Kidney tubule cell (primary cell): ENCODE measurements around the gene CPT1A.

Source experiments
- DNase-seq: peaks from one replicate; pipeline ENCODE4 v3.0.0-alpha.2; 2018; ENCODE audit warnings: low spot score

The CPT1A gene

DNA sequence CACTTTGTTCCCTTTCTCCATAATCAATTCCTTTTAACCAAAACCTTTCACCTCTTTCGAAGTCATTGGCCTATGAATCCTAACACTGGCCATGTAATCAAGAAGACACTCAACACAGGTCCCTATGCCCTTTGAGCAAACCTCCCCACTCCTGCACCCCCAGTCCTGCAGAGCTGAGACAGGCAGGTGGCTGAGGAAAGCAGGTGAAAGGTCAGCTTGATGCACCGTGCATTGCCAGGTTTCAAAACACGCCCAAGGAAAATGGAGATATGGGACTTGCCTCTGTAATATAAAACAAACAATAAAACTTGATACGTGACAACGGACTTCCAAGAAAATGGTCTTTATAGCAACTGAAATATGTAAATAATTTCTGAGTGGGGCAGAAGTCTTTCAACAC is 10.6 kb downstream of the CPT1A start:
- DNase-seq: no peak

DNA sequence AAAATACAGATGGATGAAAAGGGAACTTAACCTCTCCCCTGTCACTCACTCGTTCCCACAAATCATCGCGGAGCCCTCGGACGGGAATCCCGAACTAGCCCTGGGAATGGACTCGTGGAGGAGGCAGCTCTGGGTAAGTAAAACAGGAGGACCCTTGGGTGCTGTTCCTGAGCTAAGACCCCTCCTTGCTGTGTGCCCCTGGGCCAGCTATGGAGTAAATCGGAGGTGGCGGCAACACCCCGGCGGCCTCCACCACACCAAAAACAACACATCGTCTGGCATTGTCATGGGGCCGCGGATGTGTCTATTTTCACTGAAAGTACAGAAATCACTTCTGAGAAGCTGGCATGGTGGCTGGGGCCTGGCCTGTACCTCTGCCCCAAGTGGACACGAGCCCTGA is 12.1 kb downstream of the CPT1A start:
- no peak for DNase-seq

DNA sequence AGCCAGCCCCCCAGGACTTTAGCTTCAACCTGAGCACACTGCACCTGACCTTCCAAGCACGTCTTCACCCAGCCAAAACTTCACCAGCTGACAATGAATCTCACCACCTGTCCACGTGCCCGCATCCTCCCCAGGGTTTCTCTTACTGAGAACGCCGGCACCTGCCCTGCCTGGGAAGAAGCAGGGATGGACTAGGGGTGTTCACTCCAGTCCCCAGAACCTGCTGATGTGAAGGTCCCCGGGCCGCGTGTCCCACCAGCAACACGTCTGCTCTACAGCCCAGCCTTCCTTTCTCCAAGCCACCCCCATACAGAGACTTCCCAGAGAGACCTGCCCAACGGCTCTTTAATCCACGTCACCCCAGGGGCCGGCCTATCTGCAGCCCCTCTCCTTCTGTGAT is 12.8 kb downstream of the CPT1A start:
- no peak for DNase-seq

DNA sequence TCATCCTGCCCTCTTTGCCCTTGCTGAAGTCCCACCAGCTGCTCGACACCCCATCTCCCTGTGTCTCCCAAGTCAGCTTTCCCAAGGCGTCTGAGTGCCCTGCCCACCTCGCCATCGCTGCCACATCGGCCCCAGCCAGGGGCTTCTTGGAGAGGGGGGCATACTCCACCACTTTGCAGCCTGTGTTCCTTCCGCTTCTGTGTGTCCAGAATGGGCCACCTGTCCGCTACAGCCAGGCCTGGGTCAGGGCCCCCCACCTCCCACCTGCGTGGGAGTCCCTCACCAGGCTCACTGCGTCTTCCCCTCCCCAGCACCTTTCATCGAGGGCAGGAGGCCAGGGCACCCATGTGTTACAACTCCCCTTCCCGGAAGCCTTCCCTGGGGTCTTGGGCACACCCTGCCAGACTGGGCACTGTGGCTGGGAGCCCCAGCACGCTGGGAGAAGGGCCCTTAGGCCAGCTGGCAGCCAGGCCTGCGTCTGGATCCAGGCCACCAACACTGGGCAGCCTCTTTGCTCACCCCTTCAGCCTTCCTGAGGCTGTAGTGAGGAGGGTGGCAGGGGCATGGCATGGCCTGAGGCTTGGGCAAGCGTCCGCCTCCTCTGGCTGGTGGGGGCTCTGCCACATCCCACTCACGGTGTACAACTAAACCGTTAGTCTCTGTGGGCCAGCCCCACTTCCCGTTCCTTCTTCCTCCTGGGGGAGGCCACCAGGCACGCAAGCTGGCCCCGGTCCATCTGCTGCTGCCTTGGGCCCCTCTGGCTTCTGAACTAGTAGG is 13.4 kb downstream of the CPT1A start:
- DNase-seq: no peak

DNA sequence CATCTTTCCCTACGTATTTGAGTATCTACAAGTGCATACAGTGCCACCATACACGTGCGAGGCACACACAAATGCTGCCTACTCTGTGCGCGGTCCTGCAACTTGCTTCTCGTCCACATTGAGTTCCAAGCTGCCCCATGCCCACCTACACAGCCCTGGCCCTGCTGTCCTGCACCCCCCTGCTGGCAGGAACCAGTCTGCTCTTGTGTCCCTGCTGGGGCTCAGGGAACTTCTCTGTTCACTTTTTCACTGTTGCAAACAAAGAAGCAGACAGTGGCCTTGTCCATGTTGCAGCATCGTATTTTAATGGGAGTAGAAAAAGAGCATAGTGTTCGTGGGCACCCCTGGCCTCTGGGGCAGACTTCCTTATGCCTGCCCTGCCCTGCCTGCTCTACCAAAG is 14.0 kb downstream of the CPT1A start:
- DNase-seq: no peak

DNA sequence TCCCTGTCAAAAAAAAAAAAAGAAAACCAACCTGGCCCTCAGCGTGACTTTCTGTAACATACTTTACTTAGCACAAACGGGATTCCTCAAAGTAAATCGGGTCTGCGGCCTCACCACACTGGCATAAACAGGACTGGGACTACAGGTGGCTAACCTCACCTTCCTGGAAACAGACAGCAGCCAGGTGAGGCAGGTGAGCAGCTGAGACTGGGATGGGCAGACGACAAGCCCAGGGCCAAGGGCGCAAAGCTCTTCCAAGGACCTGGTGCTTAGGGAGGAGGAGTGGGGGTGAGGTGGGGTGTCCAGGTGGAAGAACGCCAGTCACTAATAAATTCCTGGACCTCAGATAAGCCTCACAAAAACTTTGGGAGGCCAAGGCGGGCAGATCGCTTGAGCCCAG is 15.0 kb downstream of the CPT1A start:
- DNase-seq: no peak

DNA sequence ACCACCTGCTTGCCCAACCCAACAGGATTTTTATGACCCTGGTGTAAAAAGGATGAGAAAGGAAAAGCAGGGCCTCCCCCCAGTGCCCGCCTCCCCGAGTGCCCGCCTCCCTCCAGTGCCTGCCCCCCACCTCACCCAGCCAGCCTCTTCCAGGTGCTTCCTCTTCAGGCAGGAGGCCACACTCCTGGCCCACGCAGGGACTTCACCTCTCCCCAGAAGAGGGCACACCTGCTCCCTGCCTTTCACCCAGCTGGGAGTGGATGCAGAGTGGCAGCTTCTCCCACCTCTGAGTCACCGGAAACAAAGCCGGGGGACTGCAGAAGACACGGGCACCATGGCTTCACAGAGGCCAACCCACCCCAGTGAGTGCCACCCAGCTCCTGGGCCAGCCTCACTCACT is 16.1 kb downstream of the CPT1A start:
- DNase-seq: peak; percentile 37

DNA sequence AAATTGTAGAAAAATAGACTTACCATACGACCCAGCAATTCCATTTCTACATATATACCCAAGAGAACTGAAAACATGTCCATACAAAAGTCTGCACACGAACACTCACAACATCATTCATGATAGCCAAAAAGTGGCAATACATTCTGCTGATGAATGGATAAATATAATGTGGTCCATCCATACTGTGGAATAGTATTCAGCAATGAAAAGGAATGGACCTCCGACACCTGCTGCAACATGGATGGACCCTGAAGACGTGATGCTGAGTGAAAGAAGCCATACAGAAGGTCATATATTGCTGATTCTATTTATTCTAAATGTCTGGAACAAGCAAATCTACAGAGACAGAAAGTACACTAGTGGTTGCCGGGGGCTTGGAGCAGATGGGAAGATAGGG is 19.2 kb downstream of the CPT1A start:
- DNase-seq: no peak

DNA sequence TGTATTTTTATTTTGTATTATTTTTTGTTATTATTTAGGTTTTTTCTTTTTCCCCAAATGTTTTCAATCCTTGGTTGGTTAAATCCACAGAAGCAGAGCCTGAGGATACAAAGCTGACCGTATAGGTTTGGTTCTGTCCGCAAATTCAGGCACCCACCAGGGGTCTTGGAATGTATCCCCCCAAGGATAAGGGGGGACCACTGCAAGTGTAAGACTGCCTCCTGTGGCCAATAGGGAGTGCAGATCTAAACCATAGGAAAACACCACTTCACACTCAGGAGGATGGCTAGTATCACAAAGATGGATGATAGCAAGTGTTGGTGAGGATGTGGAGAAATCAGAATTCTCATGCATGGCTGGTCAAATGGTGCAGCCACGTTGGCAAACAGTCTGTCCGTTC is 20.0 kb downstream of the CPT1A start:
- no peak for DNase-seq

DNA sequence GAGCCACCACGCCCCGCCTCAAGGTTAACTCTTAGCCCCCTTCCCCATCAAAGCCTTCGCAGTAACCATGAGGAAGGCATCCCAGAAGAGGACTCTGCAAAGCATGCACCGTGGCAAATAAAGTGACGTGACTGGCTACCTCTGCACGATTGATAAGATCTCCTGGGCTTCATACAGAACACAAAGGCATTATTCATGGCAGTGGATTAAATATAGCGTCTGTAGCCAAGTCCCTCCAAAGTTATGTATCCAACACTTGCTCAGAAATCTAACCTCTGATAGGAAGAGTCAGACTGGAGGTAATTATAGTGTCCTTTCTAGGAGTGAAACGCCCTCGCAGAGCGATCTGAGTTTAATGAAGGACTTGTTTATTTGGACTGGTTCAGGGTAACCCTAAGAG is 22.4 kb downstream of the CPT1A start:
- no peak for DNase-seq

DNA sequence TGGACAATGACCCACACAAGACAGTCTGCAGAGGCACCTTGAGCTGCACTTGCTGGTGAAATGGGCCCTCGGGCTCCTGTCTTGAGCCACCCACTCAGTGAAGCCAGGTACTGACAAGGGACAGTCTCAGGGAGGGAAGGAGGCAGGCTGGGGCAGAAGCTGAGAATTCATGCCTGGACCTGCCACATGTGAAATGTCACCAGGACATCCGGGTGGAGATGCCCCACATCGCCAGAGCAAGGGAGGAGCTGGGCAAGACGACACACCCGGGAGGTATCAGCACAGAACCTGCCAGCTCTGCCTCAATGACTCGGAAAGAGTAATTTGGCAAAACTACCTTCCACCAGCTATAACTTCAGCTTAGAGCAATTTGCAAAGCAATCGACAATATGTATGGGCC is 23.5 kb downstream of the CPT1A start:
- DNase-seq: no peak

DNA sequence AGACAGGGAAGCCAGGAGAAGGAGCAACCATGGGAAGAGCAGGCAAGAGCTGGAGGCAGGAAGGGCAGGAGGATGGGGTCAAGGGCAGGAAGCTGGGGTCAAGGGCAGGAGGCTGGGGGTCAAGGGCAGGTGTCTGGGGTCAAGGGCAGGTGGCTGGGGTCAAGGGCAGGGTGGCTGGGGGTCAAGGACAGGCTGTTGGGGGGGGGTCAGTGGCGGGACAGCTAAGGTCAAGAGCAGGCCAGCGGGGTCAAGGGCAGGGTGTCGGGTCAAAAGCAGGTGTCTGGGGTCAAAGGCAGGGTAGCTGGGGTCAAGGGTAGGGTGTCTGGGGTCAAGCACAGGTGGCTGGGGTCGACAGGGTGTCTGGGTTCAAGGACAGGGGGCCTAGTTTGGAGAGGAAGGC is 24.2 kb downstream of the CPT1A start:
- no peak for DNase-seq

DNA sequence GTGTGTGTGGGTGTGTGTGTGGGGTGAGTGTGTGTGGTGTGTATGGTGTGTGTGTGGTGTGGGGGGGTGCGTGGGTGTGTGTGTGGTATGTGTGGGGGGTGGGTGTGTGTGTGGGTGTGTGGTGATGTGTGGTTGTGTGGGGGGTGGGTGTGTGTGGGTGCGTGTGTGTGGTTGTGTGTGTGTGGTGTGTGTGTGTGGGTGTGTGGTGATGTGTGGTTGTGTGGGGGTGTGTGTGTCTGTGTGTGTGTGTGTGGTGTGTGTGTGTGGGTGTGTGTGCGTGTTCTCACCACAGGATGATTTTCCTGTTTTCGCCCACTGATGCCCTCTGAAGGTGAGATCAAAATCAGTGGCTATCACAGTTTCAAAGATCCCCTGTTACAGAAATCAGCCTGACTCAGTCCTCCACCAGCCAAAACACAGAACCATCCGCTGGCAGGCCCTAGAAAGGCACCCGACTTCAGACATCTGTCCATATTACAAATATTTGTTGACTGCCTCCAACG is 24.7 kb downstream of the CPT1A start:
- DNase-seq: no peak

DNA sequence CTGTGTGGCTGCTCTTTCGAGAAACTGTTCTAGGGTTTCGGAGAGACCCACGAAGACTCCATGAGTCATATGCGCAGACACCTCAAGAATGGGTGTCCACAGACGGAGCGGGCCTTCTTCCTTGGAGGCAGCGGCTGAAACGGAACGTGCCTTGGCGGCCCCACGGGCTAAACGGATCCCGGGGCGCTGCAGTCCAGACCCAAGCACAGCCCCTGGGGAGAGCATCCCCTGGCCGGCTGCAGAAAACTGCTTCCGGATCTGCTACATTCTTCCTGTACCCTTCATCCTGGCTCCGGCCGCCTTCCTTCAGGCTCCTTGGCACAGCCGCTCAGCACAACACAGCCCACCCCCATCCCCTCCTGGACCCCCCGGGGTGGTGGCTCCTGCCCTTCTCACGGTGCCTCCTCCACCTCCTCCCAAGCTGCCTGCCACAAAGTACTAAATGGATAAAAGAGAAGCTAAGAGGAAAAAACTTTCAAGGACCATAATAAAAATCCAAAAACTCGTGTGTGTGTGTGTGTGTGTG is 25.4 kb downstream of the CPT1A start:
- DNase-seq: no peak

DNA sequence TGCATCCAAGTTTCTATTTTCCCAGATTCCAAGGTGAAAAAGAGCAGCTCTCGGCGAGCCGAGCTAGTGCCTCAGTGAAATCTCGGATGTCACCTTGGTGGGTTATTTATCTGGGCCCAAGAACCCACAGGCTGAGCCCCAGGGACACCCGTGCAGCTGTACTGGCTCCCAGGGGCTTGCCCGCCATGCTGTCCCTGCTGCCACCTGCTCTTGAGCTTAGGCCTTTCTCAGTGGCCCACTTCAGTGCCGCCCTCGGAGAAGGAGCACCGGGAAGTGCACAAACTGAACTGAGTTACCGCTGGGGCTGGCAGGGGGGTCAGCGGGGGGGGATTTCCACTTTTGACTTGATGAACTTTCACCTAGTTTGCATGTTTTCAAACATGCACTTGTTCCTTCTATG is 27.9 kb downstream of the CPT1A start:
- no peak for DNase-seq

DNA sequence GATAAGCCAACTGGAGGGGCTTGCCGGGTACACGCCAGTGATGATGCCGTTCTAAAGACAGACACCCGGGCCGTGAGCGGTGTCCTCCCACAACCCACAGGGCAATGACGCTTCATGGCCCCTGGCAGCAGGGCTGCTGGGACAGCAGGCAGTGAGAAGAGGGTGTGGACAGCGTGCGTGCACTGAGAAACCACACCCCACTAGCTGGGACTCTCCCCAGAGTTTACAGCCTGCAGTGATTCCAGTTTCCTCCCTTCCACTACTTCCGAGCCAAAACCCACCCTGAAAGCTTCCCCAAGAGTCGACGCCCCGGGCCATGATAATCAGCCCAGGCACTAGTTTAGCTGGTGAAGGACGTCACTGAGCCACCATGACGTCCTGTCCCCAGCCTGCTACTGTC is 29.2 kb downstream of the CPT1A start:
- DNase-seq: no peak

DNA sequence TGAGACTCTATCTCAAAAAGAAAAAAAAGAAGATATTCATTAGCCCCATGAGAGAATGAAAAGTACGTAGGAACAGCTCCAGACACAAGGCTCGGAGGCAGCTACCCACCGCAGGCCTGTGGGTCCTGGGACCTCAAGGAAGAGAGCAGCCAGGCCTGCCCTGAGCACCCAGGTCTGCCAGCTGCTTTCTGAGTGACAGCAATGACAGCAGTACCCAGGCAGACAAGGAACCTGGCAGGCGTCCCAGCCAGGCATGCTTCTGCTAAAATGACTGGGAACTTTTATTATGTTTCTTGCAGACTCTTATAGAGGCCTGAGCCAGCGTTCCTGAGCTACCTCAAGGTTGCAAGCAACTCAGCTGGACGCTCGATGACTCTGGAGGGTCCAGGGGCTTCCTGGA is 31.6 kb downstream of the CPT1A start:
- DNase-seq: no peak

DNA sequence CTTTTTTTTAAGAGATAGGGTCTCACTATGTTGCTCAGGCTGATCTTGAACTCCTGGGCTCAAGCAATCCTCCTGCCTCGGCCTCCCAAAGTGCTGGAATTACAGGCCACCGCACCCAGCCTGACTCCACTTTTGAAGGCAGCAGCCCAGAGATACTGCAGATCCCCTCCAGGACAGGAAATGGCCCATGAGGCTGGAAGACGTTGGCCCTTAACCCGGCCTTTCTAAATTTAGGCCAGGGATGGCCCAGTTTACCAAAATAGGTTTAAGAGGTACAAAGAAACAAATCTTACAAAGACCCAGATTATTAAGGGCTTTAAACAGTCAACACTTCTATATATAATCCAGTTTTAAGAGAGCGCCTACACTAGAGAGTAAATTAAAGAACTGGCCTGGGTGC is 32.2 kb downstream of the CPT1A start:
- DNase-seq: no peak

DNA sequence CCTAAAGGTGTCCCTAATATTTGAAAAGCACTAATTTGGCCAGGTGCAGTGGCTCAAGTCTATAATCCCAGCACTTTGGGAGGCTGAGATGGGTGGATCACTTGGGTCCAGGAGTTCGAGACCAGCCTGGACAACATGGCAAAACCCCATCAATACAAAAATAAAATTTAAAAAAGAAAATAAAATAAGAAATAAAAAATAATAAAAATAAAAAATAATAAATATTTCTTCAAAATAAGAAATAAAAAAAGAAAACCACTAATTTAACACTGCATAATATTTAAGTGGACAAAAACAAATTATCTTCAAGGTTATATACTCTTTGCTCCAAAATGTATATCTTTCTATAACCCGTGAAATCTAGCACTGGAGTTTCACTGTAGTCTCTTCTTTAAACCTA is 32.9 kb downstream of the CPT1A start:
- DNase-seq: no peak

DNA sequence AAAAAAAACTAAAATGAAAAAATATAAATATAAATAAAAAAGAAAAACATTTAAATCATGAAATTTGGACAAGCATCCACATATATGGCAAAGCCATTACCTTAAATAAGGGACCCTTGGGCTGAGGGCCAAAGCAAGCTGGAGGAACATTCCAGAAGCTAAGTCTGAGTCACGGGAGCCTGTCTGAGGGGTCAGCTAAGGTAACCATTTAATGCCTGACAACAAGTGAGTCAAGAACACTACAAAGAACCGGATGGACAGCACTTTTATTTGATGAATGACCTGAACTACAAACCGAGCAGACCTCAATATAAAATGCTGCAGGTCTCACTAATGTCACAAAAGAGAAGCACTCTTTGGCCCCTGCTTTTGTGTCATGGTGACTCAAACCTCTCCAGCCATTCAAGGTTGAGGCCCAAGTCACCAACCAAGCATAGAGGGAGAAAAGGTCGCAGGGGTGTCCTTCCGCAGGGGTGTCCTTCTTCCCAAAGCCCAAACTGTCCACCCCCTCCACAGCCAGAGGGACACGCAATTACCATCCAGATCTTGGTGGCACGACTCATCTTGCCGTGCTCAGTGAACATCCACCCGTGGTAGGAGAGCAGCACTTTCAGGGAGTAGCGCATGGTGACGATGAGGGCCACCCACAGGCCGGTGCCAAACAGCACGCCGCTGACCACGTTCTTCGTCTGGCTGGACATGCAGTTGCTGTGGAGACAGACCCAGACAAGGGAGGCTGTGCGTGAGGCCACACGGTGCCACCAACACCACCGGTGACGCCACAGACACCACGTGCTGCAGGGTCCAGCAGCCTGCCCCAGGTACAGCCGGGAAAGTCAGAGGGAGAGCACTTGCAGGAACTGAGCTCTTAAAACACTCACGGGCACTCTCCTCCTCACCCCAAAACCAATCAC is 34.5 kb downstream of the CPT1A start:
- peak; percentile 65 for DNase-seq

DNA sequence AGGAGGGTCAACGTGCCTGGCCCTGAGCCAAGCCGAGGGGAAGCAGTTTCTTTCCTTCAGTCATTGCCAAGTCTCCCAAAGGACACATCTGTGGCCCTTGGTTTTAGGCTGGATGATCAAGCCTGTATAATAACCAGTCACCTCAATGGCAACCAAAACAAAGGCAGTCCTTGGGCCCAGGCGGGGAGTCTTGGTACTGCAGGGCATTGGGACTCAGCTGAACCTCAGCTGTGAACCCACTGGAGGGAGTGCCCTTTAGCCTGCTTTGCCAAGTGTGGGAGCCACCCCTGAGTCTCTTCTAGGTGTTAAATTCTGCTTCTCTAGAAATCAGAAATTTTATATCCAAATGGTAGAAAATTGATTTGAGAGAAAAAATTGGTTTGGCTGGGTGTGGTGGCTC is 36.9 kb downstream of the CPT1A start:
- DNase-seq: no peak

DNA sequence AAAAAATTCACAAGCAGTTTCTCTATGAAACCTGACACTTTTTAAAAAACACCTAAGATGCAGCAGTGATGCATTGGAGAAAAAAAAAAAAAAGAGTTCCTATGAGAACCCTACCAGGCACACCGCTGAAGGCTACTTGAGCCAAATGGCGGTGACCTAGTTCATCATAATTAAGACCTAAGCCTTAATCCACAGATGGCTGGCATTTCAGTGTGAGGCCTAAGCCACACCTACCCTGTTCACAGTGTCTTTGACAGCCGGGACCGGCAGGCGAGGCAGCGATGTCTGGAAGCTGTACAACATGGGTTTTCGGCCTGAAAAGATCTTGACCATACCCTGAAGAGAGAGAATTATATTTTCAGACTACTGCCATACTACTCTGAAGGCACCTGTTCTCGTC is 38.0 kb downstream of the CPT1A start:
- no peak for DNase-seq

DNA sequence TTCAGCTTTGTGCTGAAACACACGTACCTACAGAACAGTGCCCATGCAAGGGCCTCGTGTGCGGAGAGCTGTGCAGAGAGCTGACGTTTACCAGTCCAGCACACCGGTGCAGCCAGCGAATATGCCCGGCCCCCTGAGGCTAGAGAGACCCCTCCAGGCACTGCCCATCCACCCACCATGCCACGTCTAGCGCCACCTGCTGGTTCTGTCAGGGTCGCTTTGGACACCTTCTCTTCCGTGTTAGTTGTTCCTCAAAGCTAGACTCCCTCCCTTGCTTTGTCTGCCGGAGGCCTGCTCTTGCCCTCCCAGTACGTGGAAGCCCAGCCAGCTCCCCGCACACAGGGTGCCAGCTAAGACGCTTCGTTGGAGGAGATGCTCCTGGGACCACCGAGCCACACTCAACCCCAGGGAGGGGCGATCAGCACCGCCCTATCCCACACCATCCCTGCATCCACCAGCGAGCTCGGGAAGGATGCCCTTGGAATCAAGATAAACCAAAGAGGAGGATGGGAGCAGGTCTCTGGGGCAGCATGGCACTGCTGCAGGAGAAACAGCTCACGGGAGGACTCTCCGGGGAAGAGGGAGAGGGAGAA is 43.4 kb downstream of the CPT1A start:
- DNase-seq: no peak
